Heart left ventricle (tissue), 16 donors: ENCODE measurements around the gene KCNAB1. TPM values are rescaled to one million over a fixed set of nuclear protein-coding genes. Genes with fewer than 3 reads are reported as not detected.

Experiments used
- ATAC-seq, 4 donors: fragments of 200-7000 bp; cut with Tn5 transposase; one replicate each; pipeline ENCODE4 v1.9.1; 2020 to 2022; ENCODE audit warnings: moderate library complexity in 4 of 4, mild to moderate bottlenecking in 3 of 4, moderate number of reproducible peaks in 1 of 4
- DNase-seq, 5 donors: peaks; one replicate each; pipeline ENCODE4 v3.0.0-alpha.2; 2020
- H3K27ac ChIP-seq, 12 donors: fragments of 200-600 bp; sonication (generic) in 4 of 12; one replicate each; pipeline versions ENCODE4 v1.5.0 to v1.8.0; 2016 to 2022; ENCODE audit warnings: mild to moderate bottlenecking in 2 of 12
- H3K27me3 ChIP-seq, 9 donors: fragments of 200-600 bp; sonication (generic) in 2 of 9; one replicate each; pipeline versions ENCODE4 v1.5.1 to v1.8.0; 2016 to 2022; ENCODE audit warnings: mild to moderate bottlenecking in 3 of 9
- H3K36me3 ChIP-seq, 9 donors: fragments of 200-600 bp; sonication (generic) in 2 of 9; one replicate each; pipeline versions ENCODE4 v1.5.0 to v1.8.0; 2018 to 2022; ENCODE audit warnings: mild to moderate bottlenecking in 2 of 9
- H3K4me1 ChIP-seq, 12 donors: fragments of 200-600 bp; sonication (generic) in 4 of 12; one replicate each; pipeline versions ENCODE4 v1.5.0 to v1.8.0; 2016 to 2022; ENCODE audit warnings: mild to moderate bottlenecking in 3 of 12
- H3K4me3 ChIP-seq, 12 donors: fragments of 200-600 bp; sonication (generic) in 4 of 12; one replicate each; pipeline versions ENCODE4 v1.5.0 to v1.8.0; 2017 to 2022; ENCODE audit warnings: mild to moderate bottlenecking in 9 of 12, moderate library complexity in 4 of 12
- H3K9me3 ChIP-seq, 12 donors: fragments of 200-600 bp; sonication (generic) in 4 of 12; one replicate each; pipeline versions ENCODE4 v1.5.0 to v1.8.0; 2016 to 2022; ENCODE audit warnings: mild to moderate bottlenecking in 1 of 12
- CTCF ChIP-seq, 12 donors: fragments of 200-600 bp; sonication (generic) in 4 of 12; IDR thresholded peaks; one replicate each; pipeline versions ENCODE4 v1.5.0 to v1.8.0; 2018 to 2022; ENCODE audit warnings: antibody characterized with exemption in 12 of 12, mild to moderate bottlenecking in 5 of 12
- POLR2A ChIP-seq, 2 donors: fragments of 450-650 bp; IDR thresholded peaks; one replicate each; pipeline ENCODE4 v1.6.1; 2017; ENCODE audit warnings: antibody characterized with exemption in 2 of 2, mild to moderate bottlenecking in 2 of 2, moderate library complexity in 2 of 2
- WGBS, 4 donors: extraction: QIAGEN DNeasy Blood & Tissue Kit in 2 of 4; methylation state at CpG; one replicate each; pipeline versions ENCODE4 v1.1.5 to v1.1.7; 2013 to 2018; 5-methylcytosine and 5-hydroxymethylcytosine counted together
- intact Hi-C, 10 donors: fragments of 100-400 bp; cut with DNase I; formaldehyde crosslinking; loops; one replicate each; pipeline versions ENCODE4 v1.11.1 to v1.14.2; 2022
- polyA plus RNA-seq, 2 donors: library from polyadenylated mRNA; stranded (reverse); fragments of 200-250 nt; gene quantifications; one replicate each; pipeline ENCODE4 v1.2.3, GENCODE V29; 2013
- total RNA-seq, 9 donors: library from RNA; depleted of rRNA in 2 of 9; stranded (reverse); fragments of >200 nt in 2 of 9; fragmentation: NEBNext Ultra II Directional in 3 of 9; extraction: Animal tissue kit (Norgen Biotek cat#: 25700) in 3 of 9; gene quantifications; one replicate each; pipeline versions ENCODE4 v1.1.0 to v1.2.4, GENCODE V29; 2016 to 2023
- donor health status: ischemic (EF 13 %, LVEDD 7.1; RV severe dilation, severe dysfunction).
- donor health status: healthy with polysubstance abuse.
- donor health status: DM: no; HTN: yes; CAD: no.
- donor health status: DM: no; HTN: no; CAD: no.
- donor health status: ischemic (EF 25% LVEDD 6.9; RV normal size, moderate dysfunction).
- donor health status: ischemic (EF 25% LVEDD 5.7; RV mildly dilated, moderate dysfunction).
- donor health status: healthy.
- donor health status: DM: yes; HTN: yes; CAD: no.
- donor health status: ischemic (EF 35%, LVEDD 5.7; RV mildly dilated, moderate dysfunction).
- donor health status: nonischemic (EF 11% LVEDD 7.7; RV severe dilation, severe dysfunction).
- donor health status: DM: yes; HTN: yes; CAD: no.
- donor health status: PGD.
- donor health status: ischemic (EF 29% LVEDD 5.4; RV normal size, mild dysfunction).
- donor health status: nonischemic (EF 23%, LVEDD 6.1; RV moderate dilation, normal function).

KCNAB1 gene
- total and polyA plus RNA-seq, 11 donors, result 1.1 to 3.5 (median 2.3) TPM

DNA sequence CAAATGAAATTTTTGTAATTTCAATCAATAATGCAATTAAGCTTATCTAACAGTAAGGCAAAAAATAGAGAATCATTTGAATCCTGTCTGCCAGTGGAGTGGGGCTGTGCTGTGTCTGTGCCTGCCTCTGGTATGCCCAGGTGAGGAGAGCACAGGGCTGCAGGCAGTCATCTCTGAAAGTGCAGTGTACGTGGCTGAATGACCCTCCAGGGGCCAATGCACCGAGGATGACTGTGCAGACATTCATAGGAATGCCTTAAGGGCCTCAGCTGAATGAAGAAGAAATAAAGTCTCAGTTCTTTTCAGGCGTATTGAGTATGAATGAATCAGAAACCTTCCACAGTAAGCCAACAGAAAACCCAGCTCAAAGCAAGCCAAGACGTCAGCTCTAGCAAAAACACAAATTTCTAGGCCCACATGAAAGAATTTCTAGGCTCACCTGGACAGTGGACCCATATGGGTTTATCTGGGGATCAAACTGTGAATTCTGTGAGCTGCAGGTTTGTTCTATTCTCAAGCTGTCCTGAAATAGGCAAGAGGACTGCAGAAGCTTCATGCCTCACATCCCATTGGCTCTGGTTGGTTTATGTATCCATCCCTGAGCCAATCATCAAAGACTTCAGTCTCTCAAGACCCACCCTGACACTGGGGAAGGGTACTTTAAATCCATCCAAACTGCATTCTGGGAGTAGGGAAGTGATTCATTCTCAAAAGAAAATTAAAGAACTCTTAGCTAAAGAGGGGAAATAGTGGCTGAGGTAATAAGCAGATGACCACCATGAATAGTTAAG, 311.2 kb downstream of the KCNAB1 start:
- DNase-seq, result no peak
- Histone ChIP-seq H3K27ac (no peak overlapping the region), H3K9me3 (peaks cover 0 to 6% (median 0%) of the 10 kb centered on the region in 12 donors), H3K4me3 (no peak overlapping the region), H3K36me3 (no peaks in the 10 kb centered on the region), H3K4me1 (no peaks in the 10 kb centered on the region), H3K27me3 (no peaks in the 10 kb centered on the region)
- TF ChIP-seq POLR2A (IDR thresholded peaks at IDR 0.05) (no peak), CTCF (IDR thresholded peaks at IDR 0.05) (no peak)
- no peak for ATAC-seq
- intact Hi-C loops, result no loop called here
- 87 to 91% (median 89%) methylated on average over 4 of the region's 4 CpGs for WGBS, 4 donors

DNA sequence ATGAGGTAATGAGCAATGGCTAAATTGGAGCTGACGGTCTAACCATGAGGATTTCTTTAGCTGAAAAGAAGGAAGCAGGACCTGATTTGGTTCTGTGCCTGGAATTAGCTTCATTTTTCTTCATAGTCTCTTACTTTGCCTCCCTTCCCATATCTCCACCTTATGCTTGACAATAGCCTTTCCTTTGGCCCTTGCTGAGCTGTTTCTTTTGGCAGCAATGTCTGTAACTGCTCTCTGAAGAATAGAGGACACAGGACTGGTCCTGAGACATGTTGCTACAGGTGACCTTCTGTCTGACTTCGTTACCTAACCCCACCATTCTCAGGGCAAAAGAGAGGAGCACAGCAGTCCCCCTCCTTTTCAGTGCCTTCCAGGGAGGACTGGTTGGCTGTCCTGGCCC, 312.2 kb downstream of the KCNAB1 start:
- H3K4me3 ChIP-seq, result no peak overlapping the region
- DNase-seq, result no peak
- ATAC-seq, result peak in 2 of 4 donors; percentile 36 to 38
- no peaks in the 10 kb centered on the region for H3K36me3 ChIP-seq
- H3K4me1 ChIP-seq, result no peaks in the 10 kb centered on the region
- WGBS, 4 donors, result 55 to 72% (median 66%) methylated on average over 2 of the region's 2 CpGs
- H3K9me3 ChIP-seq, result peaks cover 0 to 7% (median 0%) of the 10 kb centered on the region in 12 donors
- intact Hi-C loops, result no loop called here
- no peak for TF ChIP-seq CTCF (IDR thresholded peaks at IDR 0.05)
- TF ChIP-seq POLR2A (IDR thresholded peaks at IDR 0.05), result no peak
- H3K27me3 ChIP-seq, result no peaks in the 10 kb centered on the region
- H3K27ac ChIP-seq, result no peak overlapping the region

GRCh38 chr3:156433138-156433537, 312.8 kb downstream of the KCNAB1 start:
- no peak overlapping the region for H3K27ac ChIP-seq

GRCh38 chr3:156433910-156434309, 313.5 kb downstream of the KCNAB1 start:
- H3K4me3 ChIP-seq, result no peak overlapping the region
- no peaks in the 10 kb centered on the region for H3K27me3 ChIP-seq
- H3K4me1 ChIP-seq, result no peaks in the 10 kb centered on the region
- TF ChIP-seq POLR2A (IDR thresholded peaks at IDR 0.05), result no peak
- no peak for TF ChIP-seq CTCF (IDR thresholded peaks at IDR 0.05)
- DNase-seq (no peak), ATAC-seq (no peak)
- intact Hi-C loops, result no loop called here
- H3K27ac ChIP-seq, result no peak overlapping the region
- H3K9me3 ChIP-seq, result peaks cover 0 to 7% (median 0%) of the 10 kb centered on the region in 12 donors
- no peaks in the 10 kb centered on the region for H3K36me3 ChIP-seq

More at GRCh38 chr3:156433138-156433537, 312.8 kb downstream of the KCNAB1 start:
- H3K27me3 ChIP-seq, result no peaks in the 10 kb centered on the region
- no peaks in the 10 kb centered on the region for H3K36me3 ChIP-seq
- TF ChIP-seq POLR2A (IDR thresholded peaks at IDR 0.05), result no peak
- TF ChIP-seq CTCF (IDR thresholded peaks at IDR 0.05), result no peak
- intact Hi-C loops, result no loop called here
- no peaks in the 10 kb centered on the region for H3K4me1 ChIP-seq
- no peak for DNase-seq
- ATAC-seq, result peak in 1 of 4 donors; percentile 22
- 59 to 68% (median 62%) methylated on average over 5 of the region's 5 CpGs for WGBS, 4 donors
- H3K9me3 ChIP-seq, result peaks cover 0 to 7% (median 0%) of the 10 kb centered on the region in 12 donors
- H3K4me3 ChIP-seq, result no peak overlapping the region
